ENCODE data around the gene PSORS1C2. TPM values are rescaled to one million over a fixed set of nuclear protein-coding genes. Genes with fewer than 3 reads are reported as not detected.

The PSORS1C2 gene
- total RNA-seq, 1 donor from 2014 or later: not detected

GRCh38 chr6:31092238-31092637 lies 46.6 kb downstream of the PSORS1C2 start:
- no peak overlapping the region for H3K27ac ChIP-seq
- TF ChIP-seq CTCF (IDR thresholded peaks at IDR 0.05): no peak
- no peaks in the 10 kb centered on the region for H3K27me3 ChIP-seq (ENCODE audit: low read depth)
- peaks cover 31% of the 10 kb centered on the region for H3K4me1 ChIP-seq
- no peak overlapping the region for H3K4me3 ChIP-seq
- no peak for ATAC-seq
- no peak for DNase-seq
- H3K36me3 ChIP-seq: no peaks in the 10 kb centered on the region
- intact Hi-C loops (cut with DNase I): no loop called here
- H3K9me3 ChIP-seq: no peaks in the 10 kb centered on the region

- no peak for TF ChIP-seq CTCF (IDR thresholded peaks at IDR 0.05)
- peaks cover 30% of the 10 kb centered on the region for H3K4me1 ChIP-seq
- DNase-seq (no peak), ATAC-seq (no peak)
- intact Hi-C loops (cut with DNase I): no loop called here
- H3K9me3 ChIP-seq: no peaks in the 10 kb centered on the region
- H3K27me3 ChIP-seq (ENCODE audit: low read depth): no peaks in the 10 kb centered on the region
- no peak overlapping the region for H3K4me3 ChIP-seq
- no peak overlapping the region for H3K27ac ChIP-seq
- H3K36me3 ChIP-seq: no peaks in the 10 kb centered on the region
Measured at GRCh38 chr6:31091680-31092079, 47.2 kb downstream of the PSORS1C2 start.

GRCh38 chr6:31090973-31091364 lies 47.9 kb downstream of the PSORS1C2 start:
- Histone ChIP-seq H3K27me3 (ENCODE audit: low read depth) (no peaks in the 10 kb centered on the region), H3K4me1 (peaks cover 28% of the 10 kb centered on the region), H3K4me3 (no peak overlapping the region), H3K9me3 (no peaks in the 10 kb centered on the region), H3K36me3 (no peaks in the 10 kb centered on the region), H3K27ac (no peak overlapping the region)
- intact Hi-C loops (cut with DNase I): no loop called here
- no peak for DNase-seq
- no peak for ATAC-seq
- no peak for TF ChIP-seq CTCF (IDR thresholded peaks at IDR 0.05)

GRCh38 chr6:31090275-31090972 lies 48.4 kb downstream of the PSORS1C2 start:
- Histone ChIP-seq H3K4me1 (peaks cover 28% of the 10 kb centered on the region), H3K9me3 (no peaks in the 10 kb centered on the region), H3K36me3 (no peaks in the 10 kb centered on the region), H3K27ac (no peak overlapping the region), H3K27me3 (ENCODE audit: low read depth) (no peaks in the 10 kb centered on the region), H3K4me3 (no peak overlapping the region)
- intact Hi-C loops (cut with DNase I): no loop called here
- ATAC-seq: no peak
- no peak for DNase-seq
- no peak for TF ChIP-seq CTCF (IDR thresholded peaks at IDR 0.05)

Other genes with a start within 250 kb of the PSORS1C2 start
- gene GTF2H4, start 230.9 kb downstream of the PSORS1C2 start, total RNA-seq: 37.1 TPM
- gene VARS2, start 224.8 kb downstream of the PSORS1C2 start, total RNA-seq: 33.0 TPM
- 351 TPM for gene SFTA2, start 206.9 kb downstream of the PSORS1C2 start, total RNA-seq
- gene MUCL3, start 198.1 kb downstream of the PSORS1C2 start, total RNA-seq: 5.3 TPM
- 3.8 TPM for gene MUC21, start 155.3 kb downstream of the PSORS1C2 start, total RNA-seq
- gene MUC22, start 128.6 kb downstream of the PSORS1C2 start, total RNA-seq: not detected
- not detected for gene C6orf15, start 26.5 kb downstream of the PSORS1C2 start, total RNA-seq
- gene PSORS1C1, start 24.3 kb downstream of the PSORS1C2 start, total RNA-seq: 10.5 TPM
- not detected for gene CDSN, start 18.6 kb downstream of the PSORS1C2 start, total RNA-seq
- gene CCHCR1, start 18.7 kb upstream of the PSORS1C2 start, total RNA-seq: 16.5 TPM
- gene TCF19, start 19.5 kb upstream of the PSORS1C2 start, total RNA-seq: 6.2 TPM
- 5.0 TPM for gene POU5F1, start 31.6 kb upstream of the PSORS1C2 start, total RNA-seq
- 1,186 TPM for gene HLA-C, start 133.0 kb upstream of the PSORS1C2 start, total RNA-seq
- gene HLA-B, start 218.1 kb upstream of the PSORS1C2 start, total RNA-seq: 2,736 TPM

All from lower lobe of right lung (tissue), 2 donors.